H1 (cell line): Measurements from ENCODE around the gene STRIT1. TPM values are rescaled to one million over a fixed set of nuclear protein-coding genes. Genes with fewer than 3 reads are reported as not detected.

Experiments used
- CTCF ChIA-PET: fragments of 300-600 bp; sonication (Branson Sonifier 250); formaldehyde crosslinking; loops from one replicate; lab custom pipeline; 2021; ENCODE audit not compliant: partially characterized antibody; lab: Charles Lee
- POLR2A ChIA-PET: fragments of 300-600 bp; sonication (Branson Sonifier 250); formaldehyde crosslinking; loops from one replicate; lab custom pipeline; 2021; ENCODE audit warnings: inconsistent platforms; ENCODE audit not compliant: partially characterized antibody; lab: Charles Lee
- DNase-seq, 2 experiments: peaks; one replicate each; pipeline versions ENCODE4 v3.0.0 to v3.0.0-alpha.2; 2010 to 2022; ENCODE audit warnings: low spot score in 2 of 2, low read depth in 1 of 2, mixed read lengths in 1 of 2
- FAIRE-seq: peaks from 2 replicates; lab custom pipeline; 2011; peaks lifted over from hg19 to GRCh38; lab: Jason Lieb, UNC
- H2AFZ ChIP-seq: 2 replicates; pipeline ENCODE4 v1.8.1; 2012; ENCODE audit warnings: low read length, inconsistent platforms
- H2AK5ac ChIP-seq: 2 replicates; pipeline ENCODE4 v1.6.1; 2013; ENCODE audit warnings: low read depth, low read length
- H2BK120ac ChIP-seq: replicated peaks from 2 replicates; pipeline ENCODE3; 2013; ENCODE audit warnings: low read depth, low read length, inconsistent platforms
- H2BK12ac ChIP-seq: 2 replicates; pipeline ENCODE4 v1.6.1; 2013; ENCODE audit warnings: low read depth, low read length
- H2BK15ac ChIP-seq: 2 replicates; pipeline ENCODE4 v1.6.1; 2013; ENCODE audit warnings: low read length
- H2BK20ac ChIP-seq: 2 replicates; pipeline ENCODE4 v1.6.1; 2013; ENCODE audit warnings: low read length
- H2BK5ac ChIP-seq: 2 replicates; pipeline ENCODE4 v1.6.1; 2013; ENCODE audit warnings: low read depth, low read length
- H3K14ac ChIP-seq: 2 replicates; pipeline ENCODE4 v1.6.1; 2013; ENCODE audit warnings: inconsistent platforms; ENCODE audit not compliant: insufficient read length
- H3K18ac ChIP-seq: 2 replicates; pipeline ENCODE4 v1.6.1; 2013; ENCODE audit warnings: low read length; ENCODE audit errors: extremely low read depth
- H3K23ac ChIP-seq: 2 replicates; pipeline ENCODE4 v1.6.1; 2013; ENCODE audit warnings: inconsistent platforms; ENCODE audit not compliant: insufficient read length
- H3K23me2 ChIP-seq: 2 replicates; pipeline ENCODE4 v1.6.1; 2013; ENCODE audit warnings: low read depth, low read length
- H3K27ac ChIP-seq: 2 replicates; pipeline ENCODE4 v1.6.1; 2011; ENCODE audit warnings: low read depth, low read length, inconsistent platforms
- H3K27me3 ChIP-seq, 4 experiments: replicated peaks in 1 of 4; 1 replicate in 1 of 4; 2 replicates in 3 of 4; pipeline versions ENCODE4 v1.6.1 to v1.8.1; 2011 to 2013; ENCODE audit warnings: low read length in 3 of 4, mild to moderate bottlenecking in 3 of 4, inconsistent platforms in 2 of 4, mixed read lengths in 2 of 4, moderate library complexity in 1 of 4; ENCODE audit not compliant: control insufficient read depth in 3 of 4, insufficient read depth in 3 of 4; ENCODE audit errors: extremely low read depth in 1 of 4
- H3K36me3 ChIP-seq, 4 experiments: 2 replicates each; pipeline versions ENCODE4 v1.6.1 to v1.8.1; 2011 to 2013; ENCODE audit warnings: mild to moderate bottlenecking in 4 of 4, low read length in 3 of 4, moderate library complexity in 2 of 4, control low read depth in 1 of 4, inconsistent platforms in 1 of 4; ENCODE audit not compliant: insufficient read depth in 4 of 4, control insufficient read depth in 2 of 4
- H3K4ac ChIP-seq: replicated peaks from 2 replicates; pipeline ENCODE3; 2013; ENCODE audit warnings: low read length, low read depth, mixed read lengths, inconsistent platforms; ENCODE audit not compliant: insufficient read length
- H3K4me1 ChIP-seq, 4 experiments: replicated peaks in 1 of 4; 1 replicate in 1 of 4; 2 replicates in 3 of 4; pipeline versions ENCODE4 v1.6.1 to v1.8.1; 2011 to 2013; ENCODE audit warnings: low read length in 3 of 4, inconsistent platforms in 2 of 4, mixed read lengths in 1 of 4; ENCODE audit not compliant: insufficient read depth in 4 of 4, control insufficient read depth in 3 of 4
- H3K4me2 ChIP-seq, 2 experiments: 2 replicates each; pipeline versions ENCODE4 v1.6.1 to v1.8.1; 2011 to 2013; ENCODE audit warnings: low read depth in 2 of 2, low read length in 2 of 2, control low read depth in 1 of 2, inconsistent platforms in 1 of 2, mild to moderate bottlenecking in 1 of 2; ENCODE audit not compliant: insufficient read depth in 1 of 2
- H3K4me3 ChIP-seq, 4 experiments: fragments of 200-600, 300-600 bp in 1 of 4; sonication (generic), shearing (Covaris generic), sonication (Bioruptor Twin) in 1 of 4; 2 replicates each; pipeline versions ENCODE4 v1.5.1 to v1.8.1; 2011 to 2016; ENCODE audit warnings: low read length in 4 of 4, low read depth in 3 of 4, control low read depth in 2 of 4, inconsistent platforms in 2 of 4, mild to moderate bottlenecking in 2 of 4, mixed read lengths in 1 of 4, moderate library complexity in 1 of 4; ENCODE audit not compliant: insufficient read depth in 2 of 4; ENCODE audit errors: extremely low read depth in 1 of 4
- H3K56ac ChIP-seq: replicated peaks from 2 replicates; pipeline ENCODE3; 2013; ENCODE audit warnings: low read depth, mild to moderate bottlenecking, mixed read lengths, low read length, inconsistent platforms; ENCODE audit not compliant: insufficient read length
- H3K79me1 ChIP-seq: 2 replicates; pipeline ENCODE4 v1.6.1; 2013; ENCODE audit warnings: low read depth, low read length, control low read depth
- H3K79me2 ChIP-seq, 2 experiments: 2 replicates each; pipeline versions ENCODE4 v1.6.1 to v1.8.1; 2012 to 2013; ENCODE audit warnings: low read length in 2 of 2, mild to moderate bottlenecking in 2 of 2, inconsistent platforms in 1 of 2; ENCODE audit not compliant: insufficient read depth in 2 of 2, control insufficient read depth in 1 of 2
- H3K9ac ChIP-seq, 4 experiments: replicated peaks in 1 of 4; 1 replicate in 1 of 4; 2 replicates in 3 of 4; pipeline versions ENCODE4 v1.6.1 to v1.8.1; 2011 to 2013; ENCODE audit warnings: low read depth in 3 of 4, low read length in 3 of 4, control low read depth in 2 of 4, mild to moderate bottlenecking in 2 of 4, moderate library complexity in 2 of 4, inconsistent platforms in 1 of 4; ENCODE audit errors: extremely low read depth in 1 of 4
- H3K9me3 ChIP-seq, 2 experiments: 2 replicates each; pipeline versions ENCODE4 v1.6.1 to v1.8.1; 2012 to 2013; ENCODE audit warnings: mild to moderate bottlenecking in 2 of 2, moderate library complexity in 2 of 2, control low read depth in 1 of 2, inconsistent platforms in 1 of 2, low read depth in 1 of 2, low read length in 1 of 2, mixed read lengths in 1 of 2; ENCODE audit not compliant: insufficient read depth in 2 of 2
- H4K20me1 ChIP-seq, 2 experiments: replicated peaks in 1 of 2; 2 replicates each; pipeline versions ENCODE3 to v1.8.1; 2011 to 2013; ENCODE audit warnings: inconsistent platforms in 2 of 2, low read length in 2 of 2, mild to moderate bottlenecking in 1 of 2; ENCODE audit not compliant: insufficient read depth in 2 of 2, control insufficient read depth in 1 of 2
- H4K5ac ChIP-seq: 2 replicates; pipeline ENCODE4 v1.6.1; 2013; ENCODE audit warnings: low read length, low read depth, mixed read lengths, inconsistent platforms; ENCODE audit not compliant: insufficient read length
- H4K8ac ChIP-seq: 2 replicates; pipeline ENCODE4 v1.8.0; 2013; ENCODE audit warnings: mild to moderate bottlenecking, moderate library complexity, low read length, inconsistent platforms; ENCODE audit not compliant: insufficient read depth; ENCODE audit errors: extremely low read depth
- H4K91ac ChIP-seq: replicated peaks from 2 replicates; pipeline ENCODE3; 2013; ENCODE audit warnings: low read length, mixed read lengths, inconsistent platforms; ENCODE audit not compliant: insufficient read length
- CBX8 ChIP-seq: fragments of 300-800, 300-1000 bp; sonication (generic); IDR thresholded peaks from 2 replicates; pipeline ENCODE4 v1.7.1; 2016; ENCODE audit warnings: low read depth, low read length, borderline replicate concordance
- CEBPB ChIP-seq: IDR thresholded peaks from 2 replicates; pipeline ENCODE4 v1.6.1; 2012; ENCODE audit warnings: low read depth, low read length
- CHD2 ChIP-seq: IDR thresholded peaks from 2 replicates; pipeline ENCODE4 v1.6.1; 2012; ENCODE audit warnings: low read length, improper control_type of control experiment
- EGR1 ChIP-seq: IDR thresholded peaks from 2 replicates; pipeline ENCODE4 v1.6.1; 2011; ENCODE audit warnings: low read depth, low read length, borderline replicate concordance
- HDAC2 ChIP-seq, 2 experiments: fragments of 300-600 bp in 1 of 2; sonication (generic) in 1 of 2; IDR thresholded peaks; 2 replicates each; pipeline ENCODE4 v1.6.1; 2011 to 2012; ENCODE audit warnings: low read depth in 2 of 2, low read length in 2 of 2, mild to moderate bottlenecking in 2 of 2, moderate library complexity in 2 of 2, borderline replicate concordance in 1 of 2, inconsistent platforms in 1 of 2
- HDAC6 ChIP-seq: IDR thresholded peaks from one replicate; pipeline ENCODE4 v1.7.1; 2012; ENCODE audit warnings: low read depth, mild to moderate bottlenecking, inconsistent platforms, low read length, moderate library complexity
- JUND ChIP-seq: IDR thresholded peaks from 2 replicates; pipeline ENCODE4 v1.6.1; 2011; ENCODE audit warnings: mild to moderate bottlenecking, improper control_type of control experiment, low read length
- polyA plus RNA-seq, 7 experiments: library from polyadenylated mRNA; depleted of rRNA in 3 of 7; stranded (reverse) in 5 of 7; unstranded in 2 of 7; fragments of >200 nt in 5 of 7; fragments of 200-250 nt in 2 of 7; gene quantifications; 1 replicate in 5 of 7; 2 replicates in 1 of 7; 4 replicates in 1 of 7; pipeline versions ENCODE4 v1.2.1 to v1.2.3, GENCODE V29; 2011 to 2013; ENCODE audit warnings: missing spikeins in 2 of 7, mixed read lengths in 2 of 7
- total RNA-seq: library from RNA; stranded (reverse); fragmentation: NEBNext Ultra II Directional; extraction: Animal tissue kit (Norgen Biotek cat#: 25700); gene quantifications from 2 replicates; pipeline ENCODE4 v1.2.1, GENCODE V29; 2021

STRIT1 gene
- total and polyA plus RNA-seq, 2 of the 8 experiments (the other 6 are each of a cell fraction or from before 2014, with no cell fraction given): 0.15 to 0.47 TPM

DNA sequence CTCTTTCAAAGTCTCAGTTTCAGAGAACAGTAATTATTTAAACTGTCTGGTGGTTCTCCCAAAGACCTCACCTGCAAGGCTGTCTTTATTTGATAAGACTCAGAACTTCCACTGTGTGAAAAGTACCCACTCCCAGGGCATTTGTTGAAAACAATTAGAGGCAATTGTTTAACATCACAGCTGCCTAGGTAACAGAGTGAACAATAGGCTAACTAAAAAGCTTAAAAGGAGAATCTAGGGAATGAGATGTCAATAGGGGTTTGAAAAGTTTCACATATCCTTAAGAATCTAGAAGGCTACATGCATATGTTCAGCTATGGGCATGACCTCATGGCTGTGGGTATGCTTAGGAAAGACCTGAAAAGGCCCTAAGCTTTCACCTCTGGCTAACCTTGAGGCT is 2.9 kb upstream of the STRIT1 start:
- Histone ChIP-seq H3K27ac (no peak overlapping the region), H3K27me3 (no peaks in the 10 kb centered on the region), H3K56ac (no peak overlapping the region), H3K4ac (no peak overlapping the region), H3K9ac (no peak overlapping the region), H3K4me1 (no peaks in the 10 kb centered on the region; a peak in 1 of 7 replicates), H2AK5ac (no peak overlapping the region), H3K79me2 (no peaks in the 10 kb centered on the region), H2BK5ac (no peak overlapping the region), H3K23me2 (no peaks in the 10 kb centered on the region), H4K91ac (no peak overlapping the region), H3K4me2 (no peak overlapping the region), H2BK15ac (no peak overlapping the region), H3K23ac (no peak overlapping the region), H3K14ac (no peak overlapping the region), H3K36me3 (no peaks in the 10 kb centered on the region; a peak in 2 of 8 replicates), H2AFZ (no peak overlapping the region), H4K5ac (no peak overlapping the region), H4K8ac (no peak overlapping the region), H3K79me1 (no peaks in the 10 kb centered on the region), H2BK20ac (no peak overlapping the region), H4K20me1 (no peaks in the 10 kb centered on the region), H3K9me3 (peaks cover 7 to 9% of the 10 kb centered on the region in 2 experiments), H2BK12ac (no peak overlapping the region), H3K4me3 (no peak overlapping the region), H2BK120ac (no peak overlapping the region), H3K18ac (no peak overlapping the region)
- FAIRE-seq (no peak), DNase-seq (no peak)
- ChIA-PET CTCF (interaction anchor here (1.2 to 2.0 kb wide), 2 partner anchors 15 to 27 kb away, joined by 3 to 5 read pairs; no protein-coding TSS in a partner anchor), POLR2A (no interaction called here)
- no peak for TF ChIP-seq JUND
- no peak for TF ChIP-seq HDAC6
- TF ChIP-seq EGR1: no peak
- no peak for TF ChIP-seq CBX8
- no peak for TF ChIP-seq CEBPB
- no peak for TF ChIP-seq CHD2
- no peak for TF ChIP-seq HDAC2 (IDR thresholded peaks at IDR 0.05; ENCODE audit: borderline replicate concordance in 1 of 2, low read depth in 2 of 2, low read length in 2 of 2)
